SK-N-SH (cell line): Measurements from ENCODE around the gene ZC2HC1C. TPM values are rescaled to one million over a fixed set of nuclear protein-coding genes. Genes with fewer than 3 reads are reported as not detected.

Experiments
- CTCF ChIA-PET: fragments of 300-600, 350-600 bp; formaldehyde crosslinking; extraction: SDS; loops from one replicate; lab custom pipeline; 2021; lab: Yijun Ruan, JAX
- POLR2A ChIA-PET: fragments of 350-600 bp; sonication (Branson Sonifier 250); formaldehyde crosslinking; extraction: SDS; loops from one replicate; lab custom pipeline; 2020; ENCODE audit warnings: antibody characterized with exemption, inconsistent platforms; lab: Yijun Ruan, JAX
- DNase-seq: peaks from one replicate; pipeline ENCODE4 v3.0.0; 2012
- H2AFZ ChIP-seq: fragments of 200-600 bp; sonication (generic); 2 replicates; pipeline ENCODE4 v1.8.1; 2016; ENCODE audit warnings: antibody characterized with exemption, mild to moderate bottlenecking, low read depth
- H3F3A ChIP-seq: fragments of 200-600 bp; sonication (generic); replicated peaks from 2 replicates; pipeline ENCODE3; 2016; ENCODE audit warnings: antibody characterized with exemption, mild to moderate bottlenecking; ENCODE audit not compliant: insufficient read depth
- H3K27ac ChIP-seq, 2 experiments: fragments of 200-500 bp in 1 of 2; fragments of 200-600 bp in 1 of 2; sonication (Bioruptor generic) in 1 of 2; sonication (generic), shearing (Covaris generic) in 1 of 2; 2 replicates each; pipeline versions ENCODE4 v1.5.1 to v1.6.1; 2014 to 2016; ENCODE audit warnings: low read depth in 2 of 2, inconsistent platforms in 1 of 2, low read length in 1 of 2, mild to moderate bottlenecking in 1 of 2, mixed read lengths in 1 of 2
- H3K27me3 ChIP-seq: fragments of 200-600 bp; sonication (generic), shearing (Covaris generic); 2 replicates; pipeline ENCODE4 v1.6.1; 2016; ENCODE audit warnings: mixed run types; ENCODE audit not compliant: insufficient read depth
- H3K36me3 ChIP-seq, 2 experiments: fragments of 200-500 bp in 1 of 2; fragments of 200-600 bp in 1 of 2; sonication (Bioruptor generic) in 1 of 2; sonication (generic) in 1 of 2; replicated peaks in 1 of 2; 2 replicates each; pipeline versions ENCODE3 to v1.5.1; 2014 to 2016; ENCODE audit warnings: low read length in 1 of 2, mild to moderate bottlenecking in 1 of 2; ENCODE audit not compliant: insufficient read depth in 2 of 2, control insufficient read depth in 1 of 2
- H3K4me1 ChIP-seq, 2 experiments: fragments of 200-500 bp in 1 of 2; fragments of 200-600 bp in 1 of 2; sonication (Bioruptor generic) in 1 of 2; sonication (generic), shearing (Covaris generic) in 1 of 2; 2 replicates each; pipeline versions ENCODE4 v1.5.1 to v1.6.1; 2014 to 2016; ENCODE audit warnings: low read depth in 1 of 2, low read length in 1 of 2, mixed run types in 1 of 2; ENCODE audit not compliant: insufficient read depth in 2 of 2, control insufficient read depth in 1 of 2
- H3K4me2 ChIP-seq: fragments of 200-600 bp; sonication (generic), shearing (Covaris generic); 2 replicates; pipeline ENCODE4 v1.6.1; 2017; ENCODE audit warnings: mixed run types
- H3K4me3 ChIP-seq, 2 experiments: fragments of 200-500 bp in 1 of 2; fragments of 200-600 bp in 1 of 2; sonication (Bioruptor generic) in 1 of 2; sonication (generic), shearing (Covaris generic) in 1 of 2; 2 replicates each; pipeline versions ENCODE4 v1.5.1 to v1.8.1; 2014 to 2016; ENCODE audit warnings: low read depth in 2 of 2, inconsistent platforms in 1 of 2, low read length in 1 of 2, mild to moderate bottlenecking in 1 of 2, mixed read lengths in 1 of 2, moderate library complexity in 1 of 2
- H3K79me2 ChIP-seq: fragments of 200-600 bp; sonication (generic); 2 replicates; pipeline ENCODE4 v1.8.1; 2017; ENCODE audit warnings: mild to moderate bottlenecking; ENCODE audit not compliant: insufficient read depth
- H3K9ac ChIP-seq: fragments of 200-600 bp; sonication (generic); 2 replicates; pipeline ENCODE4 v1.6.1; 2017; ENCODE audit warnings: mixed run types
- H3K9me2 ChIP-seq: fragments of 200-600 bp; sonication (generic); 2 replicates; pipeline ENCODE4 v1.6.1; 2017; ENCODE audit warnings: mixed run types
- H3K9me3 ChIP-seq: fragments of 200-600 bp; sonication (generic); 2 replicates; pipeline ENCODE4 v1.6.1; 2017; ENCODE audit warnings: mixed run types, mild to moderate bottlenecking, moderate library complexity
- H4K20me1 ChIP-seq: fragments of 200-600 bp; sonication (generic); 2 replicates; pipeline ENCODE4 v1.6.1; 2017; ENCODE audit warnings: mild to moderate bottlenecking, mixed run types; ENCODE audit not compliant: insufficient read depth
- CHD2 ChIP-seq: fragments of 150-350 bp; IDR thresholded peaks from 2 replicates; pipeline ENCODE4 v1.6.1; 2018; ENCODE audit warnings: low read length; ENCODE audit not compliant: partially characterized antibody
- CTCF ChIP-seq: fragments of 200-600 bp; sonication (generic); IDR thresholded peaks from 2 replicates; pipeline ENCODE4 v1.6.1; 2017; ENCODE audit warnings: antibody characterized with exemption, mild to moderate bottlenecking, moderate library complexity
- ELF1 ChIP-seq: IDR thresholded peaks from 2 replicates; pipeline ENCODE4 v1.4.0; 2012
- EP300 ChIP-seq, 2 experiments: IDR thresholded peaks; 2 replicates each; pipeline versions ENCODE4 v1.4.0 to v1.6.1; 2012; ENCODE audit warnings: borderline replicate concordance in 1 of 2, low read depth in 1 of 2, low read length in 1 of 2
- EZH2phosphoT487 ChIP-seq: fragments of 200-600 bp; sonication (generic); IDR thresholded peaks from 2 replicates; pipeline ENCODE4 v1.6.1; 2017; ENCODE audit warnings: low read depth, mixed run types, mild to moderate bottlenecking, antibody characterized with exemption, moderate library complexity, borderline replicate concordance
- FOXJ3 ChIP-seq: sonication (generic); formaldehyde crosslinking; IDR thresholded peaks from 2 replicates; pipeline ENCODE4 v1.5.1; 2020; ENCODE audit warnings: mild to moderate bottlenecking, missing genetic modification reagents
- FOXM1 ChIP-seq: IDR thresholded peaks from 2 replicates; pipeline ENCODE4 v1.4.0; 2012; ENCODE audit warnings: low read depth, mild to moderate bottlenecking
- GATA2 ChIP-seq: sonication (generic); formaldehyde crosslinking; IDR thresholded peaks from 2 replicates; pipeline ENCODE4 v1.5.0; 2020; ENCODE audit warnings: mild to moderate bottlenecking, missing genetic modification reagents
- IRF3 ChIP-seq: fragments of 150-350 bp; IDR thresholded peaks from 2 replicates; pipeline ENCODE4 v1.6.1; 2016; ENCODE audit warnings: mild to moderate bottlenecking, low read depth, low read length
- MEF2A ChIP-seq: IDR thresholded peaks from 2 replicates; pipeline ENCODE4 v1.4.0; 2012; ENCODE audit warnings: low read depth, borderline replicate concordance
- MXI1 ChIP-seq: IDR thresholded peaks from 2 replicates; pipeline ENCODE4 v1.6.1; 2012; ENCODE audit warnings: mild to moderate bottlenecking, low read depth, low read length, improper control_type of control experiment
- NFIC ChIP-seq: IDR thresholded peaks from 2 replicates; pipeline ENCODE4 v1.4.0; 2012; ENCODE audit warnings: borderline replicate concordance
- POLR2AphosphoS5 ChIP-seq: IDR thresholded peaks from 2 replicates; pipeline ENCODE4 v1.6.1; 2012; ENCODE audit warnings: low read depth, low read length
- RFX5 ChIP-seq: IDR thresholded peaks from 2 replicates; pipeline ENCODE4 v1.6.1; 2012; ENCODE audit warnings: mild to moderate bottlenecking, improper control_type of control experiment, low read length
- RXRA ChIP-seq: IDR thresholded peaks from 2 replicates; pipeline ENCODE4 v1.4.0; 2012; ENCODE audit warnings: low read depth, mild to moderate bottlenecking, borderline replicate concordance
- SMC3 ChIP-seq: IDR thresholded peaks from 2 replicates; pipeline ENCODE4 v1.6.1; 2012; ENCODE audit warnings: low read depth, low read length, improper control_type of control experiment
- TAF1 ChIP-seq: IDR thresholded peaks from 2 replicates; pipeline ENCODE4 v1.6.1; 2012; ENCODE audit warnings: low read depth, mild to moderate bottlenecking, low read length, moderate library complexity, borderline replicate concordance
- TEAD4 ChIP-seq: IDR thresholded peaks from 2 replicates; pipeline ENCODE4 v1.4.0; 2012; ENCODE audit warnings: mild to moderate bottlenecking, borderline replicate concordance; ENCODE audit not compliant: insufficient read depth
- WGBS: methylation state at CpG from one replicate; pipeline ENCODE4 v1.1.6; 2017; ENCODE audit warnings: low lambda C conversion rate; 5-methylcytosine and 5-hydroxymethylcytosine counted together
- polyA plus RNA-seq, 3 experiments: library from polyadenylated mRNA; depleted of rRNA; stranded (reverse); fragments of >200 nt; gene quantifications; 2 replicates each; pipeline ENCODE4 v1.2.3, GENCODE V29; 2012
- TF ChIP-seq, protein P1 (sequence below): IDR thresholded peaks from 2 replicates; pipeline ENCODE4 v1.4.0; 2012; ENCODE audit warnings: low read depth, borderline replicate concordance
- TF ChIP-seq, protein P2 (sequence below): IDR thresholded peaks from 2 replicates; pipeline ENCODE4; 2012
- TF ChIP-seq, protein P3 (sequence below): fragments of 150-350 bp; IDR thresholded peaks from 2 replicates; pipeline ENCODE4 v1.6.1; 2017; ENCODE audit warnings: antibody characterized with exemption, low read length, low read depth, borderline replicate concordance

The ZC2HC1C gene
- polyA plus RNA-seq, 1 of the 3 experiments (the other 2 are of a cell fraction) = 1.2 TPM

DNA sequence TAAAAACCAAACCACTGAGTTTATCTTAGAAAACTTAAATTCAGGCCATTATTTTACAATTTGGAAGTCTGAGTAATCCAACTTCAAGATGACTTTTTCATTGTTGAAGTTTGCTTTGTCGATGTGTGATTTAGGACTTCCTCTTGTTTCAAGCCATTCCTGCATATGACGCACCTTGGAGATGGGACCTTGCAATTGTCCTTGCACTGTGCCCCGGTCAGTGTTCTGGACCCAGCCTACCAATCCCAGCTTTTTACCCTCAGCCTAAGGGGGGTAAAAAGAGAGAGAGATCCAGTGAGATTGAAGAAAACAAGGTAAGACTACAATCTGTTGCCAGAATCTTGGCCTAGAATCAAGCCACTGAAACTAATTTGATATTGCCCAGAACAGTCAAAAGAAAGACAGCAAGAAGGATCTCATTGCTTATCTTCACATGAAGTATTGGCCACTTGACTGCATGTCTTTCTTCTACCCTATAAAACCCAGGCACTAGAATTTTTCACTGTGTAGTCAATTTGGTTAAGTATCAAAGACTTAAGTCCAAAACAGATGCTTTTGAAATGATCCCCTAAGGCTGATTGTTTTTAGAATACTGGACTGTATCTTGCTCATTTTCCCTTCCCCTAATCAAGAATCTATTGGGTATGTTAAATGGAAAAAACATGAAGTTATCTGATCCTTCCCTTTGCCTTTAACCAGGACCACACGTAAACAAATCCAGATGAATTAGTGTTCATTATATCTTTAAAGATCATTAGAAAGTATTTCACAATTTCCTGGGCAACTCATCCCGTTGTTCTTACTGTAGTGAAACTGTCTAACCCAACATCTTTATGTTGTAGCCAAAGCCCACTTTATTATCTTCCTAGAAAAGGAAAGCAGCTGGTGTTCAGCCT, 15.8 kb upstream of the ZC2HC1C start (continued):
- TF ChIP-seq EZH2phosphoT487 = no peak
- peak; percentile 14 for TF ChIP-seq CHD2
- no peak for TF ChIP-seq FOXM1
- TF ChIP-seq TAF1 = no peak
- no peak for TF ChIP-seq NFIC

GRCh38 chr14:75054421-75054820, 15.0 kb upstream of the ZC2HC1C start:
- Histone ChIP-seq H3K36me3 (peaks cover 0 to 17% of the 10 kb centered on the region in 2 experiments), H3K9me2 (no peaks in the 10 kb centered on the region), H3K27me3 (no peaks in the 10 kb centered on the region), H3K4me3 (no peak overlapping the region), H3K79me2 (peaks cover 37% of the 10 kb centered on the region), H2AFZ (no peak overlapping the region), H3K4me1 (peaks cover 8 to 11% of the 10 kb centered on the region in 2 experiments; a peak in 3 of 4 replicates), H3K9me3 (no peaks in the 10 kb centered on the region), H3K9ac (no peak overlapping the region), H4K20me1 (no peaks in the 10 kb centered on the region), H3K27ac (peak overlapping the region; percentile 64 to 88; a peak in 3 of 4 replicates), H3F3A (peaks cover 22% of the 10 kb centered on the region), H3K4me2 (no peak overlapping the region)
- POLR2A ChIA-PET = no interaction called here
- DNase-seq = no peak
- CTCF ChIA-PET = interaction anchor here (0.6 to 1.2 kb wide), 2 partner anchors 9 kb away, joined by 4 read pairs; partner anchors contain the start of gene ACYP1
- TF ChIP-seq ELF1 (no peak), EP300 (IDR thresholded peaks at IDR 0.05; ENCODE audit: borderline replicate concordance in 1 of 2, low read depth in 1 of 2, low read length in 1 of 2) (no peak), POLR2AphosphoS5 (no peak), MEF2A (no peak), FOXJ3 (CRISPR knock-in tag) (no peak), TAF1 (no peak), MXI1 (no peak), RFX5 (no peak), SMC3 (no peak), GATA2 (CRISPR knock-in tag) (no peak), IRF3 (no peak), TEAD4 (no peak), CTCF (no peak), RXRA (no peak)
- TF ChIP-seq, protein P1, sequence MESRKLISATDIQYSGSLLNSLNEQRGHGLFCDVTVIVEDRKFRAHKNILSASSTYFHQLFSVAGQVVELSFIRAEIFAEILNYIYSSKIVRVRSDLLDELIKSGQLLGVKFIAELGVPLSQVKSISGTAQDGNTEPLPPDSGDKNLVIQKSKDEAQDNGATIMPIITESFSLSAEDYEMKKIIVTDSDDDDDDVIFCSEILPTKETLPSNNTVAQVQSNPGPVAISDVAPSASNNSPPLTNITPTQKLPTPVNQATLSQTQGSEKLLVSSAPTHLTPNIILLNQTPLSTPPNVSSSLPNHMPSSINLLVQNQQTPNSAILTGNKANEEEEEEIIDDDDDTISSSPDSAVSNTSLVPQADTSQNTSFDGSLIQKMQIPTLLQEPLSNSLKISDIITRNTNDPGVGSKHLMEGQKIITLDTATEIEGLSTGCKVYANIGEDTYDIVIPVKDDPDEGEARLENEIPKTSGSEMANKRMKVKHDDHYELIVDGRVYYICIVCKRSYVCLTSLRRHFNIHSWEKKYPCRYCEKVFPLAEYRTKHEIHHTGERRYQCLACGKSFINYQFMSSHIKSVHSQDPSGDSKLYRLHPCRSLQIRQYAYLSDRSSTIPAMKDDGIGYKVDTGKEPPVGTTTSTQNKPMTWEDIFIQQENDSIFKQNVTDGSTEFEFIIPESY = no peak
- TF ChIP-seq, protein P2, sequence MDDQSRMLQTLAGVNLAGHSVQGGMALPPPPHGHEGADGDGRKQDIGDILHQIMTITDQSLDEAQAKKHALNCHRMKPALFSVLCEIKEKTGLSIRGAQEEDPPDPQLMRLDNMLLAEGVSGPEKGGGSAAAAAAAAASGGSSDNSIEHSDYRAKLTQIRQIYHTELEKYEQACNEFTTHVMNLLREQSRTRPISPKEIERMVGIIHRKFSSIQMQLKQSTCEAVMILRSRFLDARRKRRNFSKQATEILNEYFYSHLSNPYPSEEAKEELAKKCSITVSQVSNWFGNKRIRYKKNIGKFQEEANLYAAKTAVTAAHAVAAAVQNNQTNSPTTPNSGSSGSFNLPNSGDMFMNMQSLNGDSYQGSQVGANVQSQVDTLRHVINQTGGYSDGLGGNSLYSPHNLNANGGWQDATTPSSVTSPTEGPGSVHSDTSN = no peak
- TF ChIP-seq, protein P3, sequence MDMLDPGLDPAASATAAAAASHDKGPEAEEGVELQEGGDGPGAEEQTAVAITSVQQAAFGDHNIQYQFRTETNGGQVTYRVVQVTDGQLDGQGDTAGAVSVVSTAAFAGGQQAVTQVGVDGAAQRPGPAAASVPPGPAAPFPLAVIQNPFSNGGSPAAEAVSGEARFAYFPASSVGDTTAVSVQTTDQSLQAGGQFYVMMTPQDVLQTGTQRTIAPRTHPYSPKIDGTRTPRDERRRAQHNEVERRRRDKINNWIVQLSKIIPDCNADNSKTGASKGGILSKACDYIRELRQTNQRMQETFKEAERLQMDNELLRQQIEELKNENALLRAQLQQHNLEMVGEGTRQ = no peak
- 75% methylated on average over 1 of the region's 1 CpG for WGBS
